BLaER1 (cell line): ENCODE measurements around the gene TIE1.

Experiments used
- H3K27ac ChIP-seq: shearing (Covaris generic); formaldehyde crosslinking; 2 replicates; pipeline ENCODE4 v1.8.1; 2022
- H3K27me3 ChIP-seq: shearing (Covaris generic); formaldehyde crosslinking; 2 replicates; pipeline ENCODE4 v1.8.1; 2022
- H3K36me3 ChIP-seq: shearing (Covaris generic); formaldehyde crosslinking; 2 replicates; pipeline ENCODE4 v1.8.1; 2022
- H3K4me1 ChIP-seq: shearing (Covaris generic); formaldehyde crosslinking; 2 replicates; pipeline ENCODE4 v1.8.1; 2022
- H3K4me2 ChIP-seq: shearing (Covaris generic); formaldehyde crosslinking; 2 replicates; pipeline ENCODE4 v1.8.1; 2022
- H3K4me3 ChIP-seq: shearing (Covaris generic); formaldehyde crosslinking; 2 replicates; pipeline ENCODE4 v1.8.1; 2022
- H3K9ac ChIP-seq: shearing (Covaris generic); formaldehyde crosslinking; 2 replicates; pipeline ENCODE4 v1.8.1; 2022
- H3K9me3 ChIP-seq: shearing (Covaris generic); formaldehyde crosslinking; 2 replicates; pipeline ENCODE4 v1.8.1; 2022
- H4K20me1 ChIP-seq: shearing (Covaris generic); formaldehyde crosslinking; 2 replicates; pipeline ENCODE4 v1.8.1; 2022
- Cebpa-rat ChIP-seq: shearing (Covaris generic); IDR thresholded peaks from 2 replicates; pipeline ENCODE4 v1.8.1; 2022

Gene TIE1

DNA sequence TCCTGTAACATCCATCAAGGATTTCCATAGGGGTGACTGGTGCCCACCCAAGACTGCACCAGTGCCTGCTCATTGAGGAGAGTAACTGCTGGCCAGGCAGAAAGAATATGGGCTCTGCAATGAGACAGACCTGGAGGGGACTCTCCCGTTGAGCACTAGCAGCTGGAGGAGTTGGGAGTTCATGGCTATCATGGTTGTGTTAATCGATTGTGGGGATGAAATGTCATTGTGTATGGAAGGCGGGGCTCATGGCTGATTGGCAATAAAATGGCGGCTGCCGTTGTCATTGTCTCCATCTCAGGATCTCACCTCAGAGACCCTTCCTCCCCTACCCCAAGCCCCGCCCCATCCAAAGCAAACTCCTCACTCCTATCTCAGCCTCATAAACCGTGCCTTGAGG is 27.1 kb upstream of the TIE1 start:
- no peaks in the 10 kb centered on the region for H4K20me1 ChIP-seq
- H3K9ac ChIP-seq: no peak overlapping the region
- peak overlapping the region; percentile 67 for H3K27ac ChIP-seq
- no peaks in the 10 kb centered on the region; the same call in 1 of the 2 replicates for H3K9me3 ChIP-seq
- TF ChIP-seq Cebpa-rat: no peak
- no peaks in the 10 kb centered on the region for H3K36me3 ChIP-seq
- no peaks in the 10 kb centered on the region for H3K27me3 ChIP-seq
- peak overlapping the region; percentile 65 for H3K4me2 ChIP-seq
- H3K4me3 ChIP-seq: no peak overlapping the region
- H3K4me1 ChIP-seq: peaks cover 16% of the 10 kb centered on the region

DNA sequence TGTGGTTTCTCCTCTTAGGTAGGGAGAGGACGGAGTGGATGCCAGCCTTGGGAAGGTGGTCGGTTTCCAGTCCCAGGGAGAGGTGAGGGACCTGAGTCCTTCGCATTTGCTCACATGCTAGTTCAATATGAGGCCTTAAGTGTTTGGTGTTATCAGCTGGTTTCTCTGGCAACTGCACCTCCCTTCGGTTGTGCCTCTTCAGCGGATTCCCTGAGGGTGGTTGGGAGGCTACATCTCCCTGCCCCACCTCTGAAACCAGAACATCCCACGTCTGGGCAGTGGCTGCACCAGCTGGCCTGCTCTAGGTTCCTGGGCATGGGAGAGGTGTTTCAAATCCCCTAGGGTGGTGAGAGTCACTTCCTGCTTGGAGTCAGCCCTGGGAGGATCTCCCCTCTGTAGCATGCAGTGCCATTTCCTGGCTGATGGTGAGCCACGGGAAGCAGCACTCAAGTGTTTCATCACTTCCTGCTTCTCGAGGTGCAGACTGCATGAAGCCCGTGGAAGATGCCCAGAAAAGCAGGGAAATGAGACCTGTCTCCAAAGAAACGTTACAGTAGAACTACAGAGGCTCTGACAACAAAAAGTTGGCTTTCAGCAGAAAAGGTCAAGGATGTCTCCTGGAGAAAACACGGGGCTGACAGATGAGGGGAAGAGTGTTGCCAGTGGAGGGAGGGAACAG is 26.5 kb upstream of the TIE1 start:
- TF ChIP-seq Cebpa-rat: no peak
- H3K4me3 ChIP-seq: peak overlapping the region; percentile 6; the same call in 1 of the 2 replicates
- peak overlapping the region; percentile 67 for H3K27ac ChIP-seq
- no peak overlapping the region; the same call in 1 of the 2 replicates for H3K9ac ChIP-seq
- peaks cover 16% of the 10 kb centered on the region for H3K4me1 ChIP-seq
- no peaks in the 10 kb centered on the region; the same call in 1 of the 2 replicates for H3K9me3 ChIP-seq
- no peaks in the 10 kb centered on the region for H4K20me1 ChIP-seq
- H3K4me2 ChIP-seq: peak overlapping the region; percentile 65
- no peaks in the 10 kb centered on the region for H3K27me3 ChIP-seq
- H3K36me3 ChIP-seq: no peaks in the 10 kb centered on the region

DNA sequence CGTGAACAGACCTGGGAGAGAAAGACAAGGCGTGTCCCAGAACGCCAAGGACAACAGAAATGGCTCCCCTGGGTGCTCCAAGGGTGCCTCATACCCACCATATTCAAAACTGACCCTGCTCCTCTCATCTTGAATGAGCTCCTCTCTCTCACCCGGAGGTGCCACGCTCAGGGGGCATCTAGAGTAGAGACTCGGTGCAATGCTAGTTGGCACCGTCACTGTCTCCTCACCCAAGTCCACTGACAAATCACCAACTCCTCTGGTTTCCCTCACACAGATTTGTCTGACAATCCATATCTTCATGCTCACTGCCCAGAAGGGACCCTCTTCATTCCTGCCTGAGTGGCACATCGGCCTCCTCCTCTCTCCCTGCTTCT is 26.0 kb upstream of the TIE1 start:
- H3K9me3 ChIP-seq: no peaks in the 10 kb centered on the region; the same call in 1 of the 2 replicates
- no peak overlapping the region; the same call in 1 of the 2 replicates for H3K9ac ChIP-seq
- no peak overlapping the region for H3K4me3 ChIP-seq
- H3K4me2 ChIP-seq: peak overlapping the region; percentile 65
- H4K20me1 ChIP-seq: no peaks in the 10 kb centered on the region
- H3K27ac ChIP-seq: peak overlapping the region; percentile 67
- no peak for TF ChIP-seq Cebpa-rat
- H3K27me3 ChIP-seq: no peaks in the 10 kb centered on the region
- H3K4me1 ChIP-seq: peaks cover 16% of the 10 kb centered on the region
- H3K36me3 ChIP-seq: no peaks in the 10 kb centered on the region

DNA sequence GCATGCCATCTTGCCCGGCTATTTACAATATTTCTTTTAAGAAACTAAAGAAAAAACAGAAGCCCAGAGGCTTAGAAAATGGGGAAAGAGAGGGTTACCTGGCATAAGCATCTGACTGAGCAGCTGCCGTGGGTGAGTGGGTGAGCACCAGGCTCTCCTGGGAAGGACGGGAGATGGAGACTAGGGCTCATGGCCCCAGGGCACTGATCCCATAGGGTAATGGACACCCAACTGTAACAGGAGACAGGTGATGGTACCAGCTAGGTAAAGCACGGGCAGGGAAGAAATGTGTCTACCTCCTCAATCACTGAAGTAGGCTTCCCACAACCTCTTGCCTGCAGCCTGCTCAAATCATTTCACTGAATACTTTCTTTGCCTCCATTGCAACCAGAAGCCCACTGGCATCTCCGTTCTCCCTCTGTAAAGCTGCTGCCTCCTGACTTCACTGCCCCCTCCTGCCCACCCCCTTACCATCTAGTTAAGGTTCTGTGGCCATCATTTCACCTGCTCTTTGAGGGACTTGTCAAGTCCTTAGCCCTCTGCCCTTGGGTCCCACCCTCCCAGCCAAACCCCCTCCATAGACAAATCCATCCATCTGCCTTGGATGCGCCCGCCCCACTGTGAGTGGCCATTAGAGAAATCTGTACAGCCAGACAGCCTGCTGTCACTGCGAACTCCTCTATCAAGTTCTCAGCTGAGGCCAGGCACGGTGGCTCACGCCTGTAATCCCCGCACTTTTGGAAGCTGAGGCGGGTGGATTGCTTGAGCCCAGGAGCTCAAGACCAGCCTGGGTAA is 24.8 kb upstream of the TIE1 start:
- H3K4me1 ChIP-seq: peaks cover 16% of the 10 kb centered on the region
- no peaks in the 10 kb centered on the region for H4K20me1 ChIP-seq
- H3K9ac ChIP-seq: no peak overlapping the region
- no peak overlapping the region for H3K4me3 ChIP-seq
- no peak overlapping the region for H3K4me2 ChIP-seq
- H3K36me3 ChIP-seq: no peaks in the 10 kb centered on the region
- H3K27me3 ChIP-seq: no peaks in the 10 kb centered on the region
- no peak overlapping the region; the same call in 1 of the 2 replicates for H3K27ac ChIP-seq
- no peaks in the 10 kb centered on the region; the same call in 1 of the 2 replicates for H3K9me3 ChIP-seq
- TF ChIP-seq Cebpa-rat: no peak

DNA sequence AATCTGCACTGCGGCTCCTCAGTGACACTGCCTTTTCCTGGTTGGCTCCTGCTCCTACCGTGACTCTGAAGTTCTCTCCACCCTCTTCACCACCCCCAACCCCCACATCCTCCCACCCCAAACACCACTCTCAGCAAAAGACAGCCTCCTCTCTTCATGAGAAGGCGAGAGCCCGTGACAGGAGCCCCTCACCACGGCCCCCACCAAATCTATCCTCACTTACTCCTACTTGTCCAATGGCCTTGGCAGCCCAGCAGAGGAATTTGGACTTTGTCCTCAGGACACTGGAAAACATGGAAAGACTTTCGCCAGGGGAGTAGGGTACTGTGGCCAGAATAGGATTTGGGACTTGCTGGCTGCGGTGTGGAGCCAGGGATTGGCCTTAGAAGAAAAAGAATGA is 24.1 kb upstream of the TIE1 start:
- TF ChIP-seq Cebpa-rat: no peak
- no peak overlapping the region for H3K4me2 ChIP-seq
- H3K9me3 ChIP-seq: no peaks in the 10 kb centered on the region; the same call in 1 of the 2 replicates
- H3K9ac ChIP-seq: no peak overlapping the region
- no peaks in the 10 kb centered on the region for H4K20me1 ChIP-seq
- H3K36me3 ChIP-seq: no peaks in the 10 kb centered on the region
- no peak overlapping the region for H3K27ac ChIP-seq
- H3K27me3 ChIP-seq: no peaks in the 10 kb centered on the region
- no peak overlapping the region for H3K4me3 ChIP-seq
- H3K4me1 ChIP-seq: peaks cover 16% of the 10 kb centered on the region

DNA sequence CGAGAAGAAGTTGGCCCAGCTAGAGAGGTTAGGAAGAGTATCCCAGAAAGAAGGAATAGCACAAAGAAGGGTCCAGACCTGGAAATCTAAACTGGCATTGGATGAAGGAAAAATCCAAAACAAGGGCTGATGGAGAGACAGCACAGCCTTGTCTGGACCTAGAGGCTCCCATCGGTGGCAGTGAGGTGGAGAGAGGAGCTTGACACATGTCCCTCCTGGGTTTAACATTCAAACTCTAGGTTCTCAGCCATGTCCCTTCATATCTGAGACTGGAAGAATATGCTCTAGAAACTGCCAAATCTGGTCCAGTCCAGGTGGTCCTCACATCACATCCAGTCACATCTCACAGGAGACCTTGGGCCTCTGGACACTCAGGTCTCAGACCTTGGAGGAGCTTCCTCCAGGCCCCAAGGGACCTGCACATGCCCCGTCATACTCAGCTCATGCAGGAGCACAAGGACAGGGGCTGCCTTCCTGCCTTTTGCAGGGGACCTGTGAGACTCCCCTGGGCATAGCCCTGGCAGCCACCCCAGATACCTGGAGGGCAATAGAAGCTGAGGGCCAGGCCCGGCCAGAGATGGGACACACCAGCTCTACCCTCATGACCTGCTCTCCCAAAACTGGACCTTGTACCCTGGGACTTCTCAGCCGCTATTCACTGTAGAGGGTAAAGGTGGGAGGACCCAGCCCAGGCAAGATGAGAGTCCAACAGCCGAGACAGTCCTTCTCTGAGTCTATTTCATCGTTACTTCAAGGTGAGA is 23.5 kb upstream of the TIE1 start:
- TF ChIP-seq Cebpa-rat: no peak
- H3K9ac ChIP-seq: no peak overlapping the region
- H3K4me1 ChIP-seq: peaks cover 16% of the 10 kb centered on the region
- no peaks in the 10 kb centered on the region for H3K36me3 ChIP-seq
- no peak overlapping the region for H3K4me2 ChIP-seq
- no peaks in the 10 kb centered on the region for H4K20me1 ChIP-seq
- H3K27ac ChIP-seq: no peak overlapping the region
- H3K27me3 ChIP-seq: no peaks in the 10 kb centered on the region
- H3K4me3 ChIP-seq: no peak overlapping the region
- no peaks in the 10 kb centered on the region; the same call in 1 of the 2 replicates for H3K9me3 ChIP-seq

DNA sequence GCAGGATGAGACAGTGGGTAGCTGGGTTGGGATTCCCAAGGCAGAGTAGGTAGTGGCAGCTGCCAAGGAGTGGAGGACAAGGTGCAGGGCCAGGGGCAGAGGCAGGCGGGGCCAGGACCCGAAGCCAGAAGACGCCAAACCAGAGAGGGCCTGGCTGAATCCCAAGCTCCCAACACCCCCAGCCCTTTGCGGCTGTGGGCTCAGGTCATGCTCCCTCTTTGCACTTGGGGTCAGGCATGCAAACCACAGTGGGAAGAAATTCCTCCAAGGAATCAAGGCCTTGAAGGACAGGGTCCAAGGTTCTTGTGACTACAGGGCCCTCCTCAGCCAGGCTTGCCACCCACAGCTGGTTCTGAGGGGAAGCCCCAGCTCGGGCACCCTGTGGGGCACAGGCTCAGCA is 21.6 kb upstream of the TIE1 start:
- H3K27ac ChIP-seq: no peak overlapping the region
- H3K27me3 ChIP-seq: no peaks in the 10 kb centered on the region
- no peaks in the 10 kb centered on the region for H3K36me3 ChIP-seq
- no peak overlapping the region for H3K4me2 ChIP-seq
- H3K4me1 ChIP-seq: peaks cover 9% of the 10 kb centered on the region
- TF ChIP-seq Cebpa-rat: no peak
- no peak overlapping the region for H3K9ac ChIP-seq
- H3K4me3 ChIP-seq: no peak overlapping the region
- no peaks in the 10 kb centered on the region for H3K9me3 ChIP-seq
- H4K20me1 ChIP-seq: no peaks in the 10 kb centered on the region

DNA sequence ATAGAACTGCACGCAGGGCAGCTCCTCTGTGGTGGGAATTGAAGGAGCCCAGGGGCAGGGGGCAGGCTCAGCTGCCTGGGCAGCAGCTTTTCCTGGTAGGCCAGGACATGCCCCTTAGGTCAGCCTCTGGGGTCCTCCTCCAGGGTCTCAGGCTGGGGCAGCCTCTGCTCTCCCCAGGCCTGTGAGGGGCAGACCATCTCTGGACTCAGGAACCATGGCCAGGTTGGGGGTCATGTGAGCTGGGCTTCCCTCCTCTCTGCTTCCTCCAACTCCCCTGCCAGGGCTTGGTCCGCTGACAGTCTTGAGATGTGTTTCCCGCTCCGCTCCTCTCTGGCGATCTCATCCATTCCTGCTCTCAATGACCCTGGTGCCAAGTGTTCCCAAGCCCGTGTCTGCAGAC is 21.1 kb upstream of the TIE1 start:
- H3K9me3 ChIP-seq: no peaks in the 10 kb centered on the region
- peaks cover 4% of the 10 kb centered on the region for H3K4me1 ChIP-seq
- no peak overlapping the region for H3K4me2 ChIP-seq
- no peak overlapping the region for H3K9ac ChIP-seq
- no peaks in the 10 kb centered on the region for H4K20me1 ChIP-seq
- H3K36me3 ChIP-seq: no peaks in the 10 kb centered on the region
- no peak overlapping the region for H3K4me3 ChIP-seq
- no peak for TF ChIP-seq Cebpa-rat
- H3K27ac ChIP-seq: no peak overlapping the region
- H3K27me3 ChIP-seq: no peaks in the 10 kb centered on the region

DNA sequence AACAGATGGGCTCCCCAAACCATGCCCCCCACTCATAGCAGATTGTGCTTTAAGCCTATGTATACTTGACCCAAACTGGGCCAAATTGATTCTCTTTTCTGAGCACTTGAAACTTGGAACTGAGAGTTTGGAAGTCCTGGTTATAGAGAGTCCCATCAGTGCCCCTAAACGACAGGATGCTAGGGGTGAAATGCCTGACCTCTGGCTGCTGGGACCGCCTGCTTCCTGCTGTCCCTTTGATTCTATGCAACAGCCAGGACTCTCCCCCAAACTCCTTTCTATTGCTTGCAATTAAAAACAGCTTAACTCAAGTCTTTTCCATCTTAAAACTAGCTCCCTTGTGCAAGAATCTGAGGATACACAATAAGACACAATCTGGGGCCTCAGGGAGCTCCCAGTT is 20.1 kb upstream of the TIE1 start:
- H3K4me2 ChIP-seq: no peak overlapping the region
- no peaks in the 10 kb centered on the region for H4K20me1 ChIP-seq
- no peaks in the 10 kb centered on the region for H3K27me3 ChIP-seq
- H3K36me3 ChIP-seq: no peaks in the 10 kb centered on the region
- peaks cover 8% of the 10 kb centered on the region; the same call in 1 of the 2 replicates for H3K4me1 ChIP-seq
- no peaks in the 10 kb centered on the region for H3K9me3 ChIP-seq
- TF ChIP-seq Cebpa-rat: no peak
- H3K9ac ChIP-seq: no peak overlapping the region
- H3K4me3 ChIP-seq: no peak overlapping the region
- H3K27ac ChIP-seq: no peak overlapping the region
